Karpas-422 (cell line): ENCODE measurements around the gene TM9SF4. TPM values are rescaled to one million over a fixed set of nuclear protein-coding genes. Genes with fewer than 3 reads are reported as not detected.

Experiments
- DNase-seq: peaks from one replicate; pipeline ENCODE4 v3.0.0-alpha.2; 2015
- H2AFZ ChIP-seq: fragments of 200-600 bp; sonication (generic); 2 replicates; pipeline ENCODE4 v1.6.1; 2014; ENCODE audit warnings: antibody characterized with exemption, low read length, mixed read lengths
- H3K27ac ChIP-seq: fragments of 200-600 bp; sonication (generic); 2 replicates; pipeline ENCODE4 v1.5.1; 2014; ENCODE audit warnings: mild to moderate bottlenecking, low read length, moderate library complexity
- H3K27me3 ChIP-seq: fragments of 200-600 bp; sonication (generic); 2 replicates; pipeline ENCODE4 v1.6.1; 2014; ENCODE audit warnings: low read length, mixed read lengths
- H3K36me3 ChIP-seq: fragments of 200-600 bp; sonication (generic); 2 replicates; pipeline ENCODE4 v1.6.1; 2014; ENCODE audit warnings: low read length, mixed read lengths; ENCODE audit not compliant: insufficient read depth
- H3K4me1 ChIP-seq: fragments of 200-600 bp; sonication (generic); 2 replicates; pipeline ENCODE4 v1.6.1; 2014; ENCODE audit warnings: mild to moderate bottlenecking, low read length, mixed read lengths
- H3K4me2 ChIP-seq: fragments of 200-600 bp; sonication (generic); 2 replicates; pipeline ENCODE4 v1.6.1; 2014; ENCODE audit warnings: low read length, low read depth, mild to moderate bottlenecking; ENCODE audit not compliant: poor library complexity, severe bottlenecking
- H3K4me3 ChIP-seq: fragments of 200-600 bp; sonication (generic); 2 replicates; pipeline ENCODE4 v1.5.1; 2014; ENCODE audit warnings: mild to moderate bottlenecking, antibody characterized with exemption, low read length, mixed read lengths
- H3K79me2 ChIP-seq: fragments of 200-600 bp; sonication (generic); 2 replicates; pipeline ENCODE4 v1.6.1; 2014; ENCODE audit warnings: mild to moderate bottlenecking, low read length, mixed read lengths
- H3K9ac ChIP-seq: fragments of 200-600 bp; sonication (generic); 2 replicates; pipeline ENCODE4 v1.6.0; 2014; ENCODE audit warnings: low read length
- H3K9me2 ChIP-seq: fragments of 200-600 bp; sonication (generic), shearing (Covaris generic); replicated peaks from 2 replicates; pipeline ENCODE4 v1.6.0; 2014; ENCODE audit warnings: mild to moderate bottlenecking, low read length, moderate library complexity; ENCODE audit not compliant: insufficient read depth
- H3K9me3 ChIP-seq: fragments of 300-700, 200-600 bp; sonication (generic); 2 replicates; pipeline ENCODE4 v1.6.1; 2014; ENCODE audit warnings: low read length, mixed read lengths
- H4K20me1 ChIP-seq: fragments of 200-600 bp; sonication (generic); 2 replicates; pipeline ENCODE4 v1.6.1; 2014; ENCODE audit warnings: mild to moderate bottlenecking, antibody characterized with exemption, low read length, low read depth; ENCODE audit not compliant: insufficient read depth
- total RNA-seq: library from RNA; depleted of rRNA; stranded (reverse); fragments of >200 nt; shearing (Covaris generic); gene quantifications from 2 replicates; pipeline ENCODE4 v1.2.3, GENCODE V29; 2014; ENCODE audit warnings: low replicate concordance

TM9SF4 gene
- total RNA-seq, 1 experiment from 2014 or later: 22.5 TPM

- Histone ChIP-seq H3K4me1 (peaks cover 59% of the 10 kb centered on the region), H3K27ac (peak overlapping the region; percentile 92), H3K9me2 (no peaks in the 10 kb centered on the region), H4K20me1 (peaks cover 21% of the 10 kb centered on the region), H3K9ac (peak overlapping the region; percentile 96), H3K4me2 (peak overlapping the region; percentile 93), H3K9me3 (no peaks in the 10 kb centered on the region), H3K4me3 (peak overlapping the region; percentile 84), H2AFZ (no peak overlapping the region), H3K36me3 (peaks cover 8% of the 10 kb centered on the region; the same call in 1 of the 2 replicates), H3K27me3 (no peaks in the 10 kb centered on the region), H3K79me2 (peaks cover 91% of the 10 kb centered on the region)
- DNase-seq: peak; percentile 64
These were observed 97.5 kb downstream of the TM9SF4 start for GRCh38 chr20:32206760-32207625.

- Histone ChIP-seq H3K9me3 (no peaks in the 10 kb centered on the region), H3K4me2 (peak within 1 kb of the TSS; percentile 93), H3K27me3 (no peaks in the 10 kb centered on the region), H3K4me3 (peak within 1 kb of the TSS; percentile 84), H3K36me3 (peaks cover 8% of the 10 kb centered on the region; the same call in 1 of the 2 replicates), H2AFZ (0 out of 2 replicates have a peak within 1 kb of the TSS, but pooled peaks have one; percentile 68), H4K20me1 (peaks cover 13% of the 10 kb centered on the region; the same call in 1 of the 2 replicates), H3K9me2 (no peaks in the 10 kb centered on the region), H3K4me1 (peaks cover 52% of the 10 kb centered on the region), H3K9ac (peak within 1 kb of the TSS; percentile 96), H3K27ac (peak within 1 kb of the TSS; percentile 92), H3K79me2 (peaks cover 87% of the 10 kb centered on the region)
- peak; percentile 96 for DNase-seq
These were observed 98.3 kb downstream of the TM9SF4 start, which contains the start of the genes PLAGL2 and POFUT1 for GRCh38 chr20:32207626-32208498. Gene PLAGL2 (minus strand): TSS chr20:32207743. CDS start chr20:32202178, 5,565 bp downstream. Gene POFUT1 (plus strand): TSS chr20:32207880. CDS start chr20:32207942, 62 bp downstream.

DNA sequence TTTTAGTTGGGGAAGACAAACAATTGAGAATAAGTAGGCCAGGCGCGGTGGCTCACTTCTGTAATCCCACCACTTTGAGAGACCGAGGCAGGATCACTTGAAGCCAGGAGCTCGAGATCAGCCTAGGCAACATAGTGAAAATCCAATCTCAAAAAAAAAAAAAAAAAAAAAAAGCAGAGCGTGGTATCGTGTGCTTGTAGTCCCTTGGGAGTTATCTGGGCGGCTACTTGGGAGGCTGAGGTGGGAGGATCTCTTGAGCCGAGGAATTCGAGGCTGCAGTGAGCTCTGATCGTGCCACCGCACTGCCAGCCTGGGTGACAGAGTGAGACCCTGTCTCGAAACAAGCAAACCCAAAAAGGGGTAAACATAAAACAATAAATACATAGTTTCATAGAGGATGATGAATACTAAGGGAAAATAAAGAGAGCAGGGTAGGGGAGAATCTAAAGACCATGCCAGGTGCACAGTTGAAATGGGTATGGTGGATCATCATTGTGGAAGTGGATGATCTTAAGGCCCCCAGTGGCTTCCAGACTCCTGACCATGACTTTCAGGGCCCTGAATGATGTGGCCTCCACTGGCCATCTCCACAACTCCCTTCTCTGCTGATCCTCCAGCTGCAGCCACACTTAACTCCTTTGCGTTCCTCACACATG lies 99.1 kb downstream of the TM9SF4 start:
- H4K20me1 ChIP-seq: peaks cover 6% of the 10 kb centered on the region; the same call in 1 of the 2 replicates
- peak; percentile 70 for DNase-seq
- peak overlapping the region; percentile 52; the same call in 1 of the 2 replicates for H3K27ac ChIP-seq
- H3K79me2 ChIP-seq: peaks cover 79% of the 10 kb centered on the region
- peak overlapping the region; percentile 93 for H3K9ac ChIP-seq
- H3K4me2 ChIP-seq: peak overlapping the region; percentile 90
- H3K36me3 ChIP-seq: peaks cover 8% of the 10 kb centered on the region; the same call in 1 of the 2 replicates
- H3K9me3 ChIP-seq: no peaks in the 10 kb centered on the region
- peaks cover 44% of the 10 kb centered on the region for H3K4me1 ChIP-seq
- H3K9me2 ChIP-seq: no peaks in the 10 kb centered on the region
- no peaks in the 10 kb centered on the region for H3K27me3 ChIP-seq
- peak overlapping the region; percentile 84 for H3K4me3 ChIP-seq
- H2AFZ ChIP-seq: no peak overlapping the region

DNA sequence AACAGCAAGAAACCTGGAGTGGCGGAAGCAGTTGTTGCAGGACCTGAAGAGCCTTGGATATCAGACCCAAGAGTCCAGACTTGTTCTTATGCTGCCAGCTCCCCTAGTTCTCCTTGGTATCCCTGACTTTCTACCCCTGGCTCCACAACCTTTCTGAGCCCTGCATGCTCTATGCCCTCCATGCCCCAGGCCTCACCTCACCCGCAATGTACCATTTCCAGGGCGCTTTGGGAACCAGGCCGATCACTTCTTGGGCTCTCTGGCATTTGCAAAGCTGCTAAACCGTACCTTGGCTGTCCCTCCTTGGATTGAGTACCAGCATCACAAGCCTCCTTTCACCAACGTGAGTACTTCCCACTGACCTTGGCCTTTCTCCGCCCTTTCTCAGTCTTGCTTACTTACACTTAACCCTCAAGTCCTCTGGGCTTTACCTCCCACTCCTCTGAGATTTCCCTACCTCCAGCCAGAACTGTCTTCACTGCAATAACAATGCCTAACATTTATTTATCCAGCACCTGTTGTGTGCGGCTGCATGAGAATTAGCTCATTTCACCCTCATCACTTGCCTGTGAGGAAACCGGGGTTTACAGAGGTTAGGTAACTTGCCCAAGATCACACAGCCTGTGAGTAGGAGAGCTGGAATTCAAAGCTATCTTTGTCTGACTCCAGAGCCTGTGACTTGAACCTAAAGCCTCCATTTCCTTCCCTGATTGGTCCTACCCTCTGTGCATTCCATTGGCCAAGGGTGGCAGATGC lies 100.5 kb downstream of the TM9SF4 start:
- Histone ChIP-seq H3K4me2 (peak overlapping the region; percentile 90), H3K4me3 (no peak overlapping the region), H3K9ac (no peak overlapping the region; the same call in 1 of the 2 replicates), H3K36me3 (peaks cover 5% of the 10 kb centered on the region; the same call in 1 of the 2 replicates), H2AFZ (no peak overlapping the region), H3K79me2 (peaks cover 68% of the 10 kb centered on the region), H3K4me1 (peaks cover 30% of the 10 kb centered on the region), H3K9me2 (no peaks in the 10 kb centered on the region), H3K27me3 (no peaks in the 10 kb centered on the region), H4K20me1 (no peaks in the 10 kb centered on the region; the same call in 1 of the 2 replicates), H3K27ac (no peak overlapping the region), H3K9me3 (no peaks in the 10 kb centered on the region)
- no peak for DNase-seq

GRCh38 chr20:32213870-32214269 lies 104.4 kb downstream of the TM9SF4 start:
- Histone ChIP-seq H3K9me3 (no peaks in the 10 kb centered on the region), H3K79me2 (peaks cover 33% of the 10 kb centered on the region), H3K9me2 (no peaks in the 10 kb centered on the region), H3K27me3 (no peaks in the 10 kb centered on the region), H3K4me3 (no peak overlapping the region), H3K27ac (no peak overlapping the region), H3K9ac (no peak overlapping the region), H4K20me1 (no peaks in the 10 kb centered on the region), H3K4me2 (no peak overlapping the region), H2AFZ (no peak overlapping the region), H3K36me3 (peaks cover 25% of the 10 kb centered on the region; the same call in 1 of the 2 replicates), H3K4me1 (peaks cover 8% of the 10 kb centered on the region)
- DNase-seq: no peak

DNA sequence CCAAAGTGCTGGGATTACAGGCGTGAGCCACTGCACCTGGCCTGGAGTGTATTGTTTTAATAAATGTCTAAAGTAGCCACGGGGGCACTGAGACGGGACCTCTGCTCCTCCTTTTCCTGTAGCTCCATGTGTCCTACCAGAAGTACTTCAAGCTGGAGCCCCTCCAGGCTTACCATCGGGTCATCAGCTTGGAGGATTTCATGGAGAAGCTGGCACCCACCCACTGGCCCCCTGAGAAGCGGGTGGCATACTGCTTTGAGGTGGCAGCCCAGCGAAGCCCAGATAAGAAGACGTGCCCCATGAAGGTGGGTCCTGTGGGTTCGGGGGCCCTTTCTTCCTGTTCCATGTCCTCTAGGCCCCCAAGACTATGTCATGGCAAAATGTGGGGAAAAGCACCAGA lies 105.6 kb downstream of the TM9SF4 start:
- Histone ChIP-seq H3K4me3 (no peak overlapping the region), H3K4me1 (no peaks in the 10 kb centered on the region), H3K9me3 (no peaks in the 10 kb centered on the region)

DNA sequence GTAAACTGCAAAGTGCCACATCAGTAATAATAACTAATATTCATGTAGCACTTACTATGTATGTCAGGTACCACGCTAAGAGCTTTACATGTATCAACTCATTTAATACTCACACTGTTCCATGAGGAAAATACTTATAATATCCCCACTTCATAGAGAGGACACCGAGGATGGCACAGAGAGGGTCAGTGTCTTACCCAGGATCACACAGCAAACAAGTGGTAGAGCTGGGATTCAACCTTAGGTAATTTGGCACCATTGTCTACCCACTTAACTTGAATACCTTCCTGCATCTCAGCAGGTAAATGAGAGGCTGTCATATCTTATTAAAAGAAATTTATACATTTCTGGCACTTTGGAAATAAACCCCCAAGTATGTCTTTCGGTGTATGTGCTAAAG lies 106.2 kb downstream of the TM9SF4 start:
- Histone ChIP-seq H3K4me1 (no peaks in the 10 kb centered on the region), H3K27me3 (no peaks in the 10 kb centered on the region), H3K9ac (no peak overlapping the region), H3K4me2 (no peak overlapping the region), H3K9me3 (no peaks in the 10 kb centered on the region), H3K4me3 (no peak overlapping the region), H3K27ac (no peak overlapping the region), H3K9me2 (no peaks in the 10 kb centered on the region), H4K20me1 (no peaks in the 10 kb centered on the region), H3K36me3 (peaks cover 27% of the 10 kb centered on the region; the same call in 1 of the 2 replicates), H3K79me2 (peaks cover 16% of the 10 kb centered on the region), H2AFZ (no peak overlapping the region)
- DNase-seq: no peak

More for the DNA sequence above, 105.6 kb downstream of the TM9SF4 start:
- Histone ChIP-seq H3K9me2 (no peaks in the 10 kb centered on the region), H3K9ac (no peak overlapping the region), H3K27ac (no peak overlapping the region), H3K4me2 (no peak overlapping the region), H4K20me1 (no peaks in the 10 kb centered on the region), H3K36me3 (peaks cover 31% of the 10 kb centered on the region; the same call in 1 of the 2 replicates), H2AFZ (no peak overlapping the region), H3K27me3 (no peaks in the 10 kb centered on the region), H3K79me2 (peaks cover 20% of the 10 kb centered on the region)
- DNase-seq: no peak
